OCI-M2 (cell line): ENCODE measurements around the gene LOXHD1.

Source experiments
- DNase-seq: peaks from one replicate; lab custom pipeline; 2025; ENCODE audit not compliant: unreplicated experiment; lab: John Stamatoyannopoulos, UW

LOXHD1 gene

GRCh38 chr18:46676182-46676835, 19.3 kb upstream of the LOXHD1 start:
- no peak for DNase-seq

GRCh38 chr18:46675112-46675511, 18.1 kb upstream of the LOXHD1 start:
- no peak for DNase-seq

- DNase-seq = no peak
These were observed 15.3 kb upstream of the LOXHD1 start for GRCh38 chr18:46672062-46672970.

GRCh38 chr18:46668694-46669093, 11.7 kb upstream of the LOXHD1 start:
- DNase-seq = no peak

- DNase-seq = no peak
These were observed 11.1 kb upstream of the LOXHD1 start for GRCh38 chr18:46668135-46668534.

- DNase-seq = no peak
These were observed 6.5 kb upstream of the LOXHD1 start for GRCh38 chr18:46663539-46663938.

GRCh38 chr18:46660957-46661749, 4.1 kb upstream of the LOXHD1 start:
- DNase-seq = no peak

GRCh38 chr18:46659484-46659883, 2.5 kb upstream of the LOXHD1 start:
- DNase-seq = no peak

GRCh38 chr18:46656326-46657114, 500 bp downstream of the LOXHD1 start:
- DNase-seq = no peak

GRCh38 chr18:46652372-46652771, 4.6 kb downstream of the LOXHD1 start:
- no peak for DNase-seq

- DNase-seq = no peak
These were observed 6.3 kb downstream of the LOXHD1 start for GRCh38 chr18:46650681-46651080.

GRCh38 chr18:46649071-46649862, 7.8 kb downstream of the LOXHD1 start:
- no peak for DNase-seq

GRCh38 chr18:46646468-46646867, 10.6 kb downstream of the LOXHD1 start:
- no peak for DNase-seq

- DNase-seq = no peak
These were observed 14.5 kb downstream of the LOXHD1 start for GRCh38 chr18:46642561-46642960.

GRCh38 chr18:46641917-46642316, 15.1 kb downstream of the LOXHD1 start:
- no peak for DNase-seq

GRCh38 chr18:46639386-46639785, 17.6 kb downstream of the LOXHD1 start:
- DNase-seq = no peak

GRCh38 chr18:46636040-46636630, 20.9 kb downstream of the LOXHD1 start:
- DNase-seq = no peak

- no peak for DNase-seq
These were observed 24.5 kb downstream of the LOXHD1 start for GRCh38 chr18:46632401-46633071.

- no peak for DNase-seq
These were observed 26.0 kb downstream of the LOXHD1 start for GRCh38 chr18:46630991-46631390.
